ENCODE measurements around the gene NDUFAF4.
A peak's percentile ranks its signal among the peaks of the same experiment; 100 is the strongest.

Gene NDUFAF4

DNA sequence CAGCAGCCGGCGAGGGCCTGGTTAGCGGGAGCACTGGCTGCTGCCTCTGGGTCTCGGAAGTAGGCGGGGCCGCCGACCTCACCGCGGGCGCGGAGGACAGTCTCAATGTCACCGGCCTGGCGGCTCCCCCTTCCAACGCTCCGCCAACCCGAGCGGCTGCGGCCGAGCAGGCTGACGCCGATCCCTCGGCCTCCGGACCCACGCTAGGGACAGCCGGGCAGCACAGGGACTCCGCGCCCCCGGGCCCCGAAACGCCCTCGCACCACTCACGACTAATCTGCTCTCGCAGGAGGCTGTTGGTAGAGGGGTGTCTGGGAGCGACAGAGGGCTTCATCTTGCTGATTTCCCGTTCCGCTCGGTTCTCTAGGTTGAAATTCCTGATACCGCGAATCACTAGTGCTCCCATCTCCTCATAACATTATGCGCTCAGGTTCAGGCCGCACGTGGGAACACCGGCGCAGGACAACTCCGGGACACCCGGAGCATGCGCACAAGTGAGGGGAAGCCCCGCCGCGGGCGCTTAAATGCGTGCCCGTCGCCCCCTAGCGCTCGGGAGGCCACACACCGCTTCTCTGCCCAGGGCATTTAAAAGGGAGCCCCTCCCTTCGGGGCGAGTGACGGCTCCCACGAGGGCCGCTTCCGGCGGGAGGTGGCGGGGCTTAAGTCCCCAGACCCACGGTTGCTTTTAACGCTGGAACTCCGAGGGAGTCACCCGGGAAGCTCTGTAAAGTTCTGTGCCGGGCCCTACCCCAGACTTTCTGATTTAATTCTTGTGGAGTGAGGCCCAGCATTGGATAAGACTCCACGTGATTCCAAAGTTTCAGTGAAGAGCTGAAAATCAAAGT is at the start of gene NDUFAF4:
NDUFAF4 (minus strand) TSS at position 496 of the 845 bp plus-strand sequence; CDS start at position 406, 90 bp downstream.
- in situ Hi-C loops (cut with HindIII; ENCODE audit: low pct_ligation_motif_present, low pct_unique_long_range_greater_than_20kb, low sequenced_read_pairs) = no loop called here
- peak; percentile 92 for DNase-seq

DNA sequence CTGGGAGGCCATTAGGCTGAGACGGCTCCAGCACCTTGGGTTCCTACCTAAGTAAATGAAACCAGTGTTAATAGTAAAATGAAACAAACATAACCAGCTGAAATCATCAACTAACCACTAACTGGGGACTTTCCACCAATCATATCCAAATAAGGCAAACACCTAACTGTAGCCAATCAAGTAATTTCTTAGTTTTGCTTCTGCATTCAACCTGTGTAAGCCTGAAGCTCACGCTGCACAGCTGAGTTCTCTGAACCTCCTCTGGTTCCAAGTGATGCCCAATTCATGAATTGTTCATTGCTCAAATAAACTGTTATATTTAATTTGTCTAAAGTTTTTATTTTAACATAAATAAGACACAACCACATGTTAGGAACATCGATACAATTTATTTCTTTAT is 49.4 kb upstream of the NDUFAF4 start:
- in situ Hi-C loops (cut with HindIII; ENCODE audit: low pct_ligation_motif_present, low pct_unique_long_range_greater_than_20kb, low sequenced_read_pairs) = no loop called here
- DNase-seq = no peak

DNA sequence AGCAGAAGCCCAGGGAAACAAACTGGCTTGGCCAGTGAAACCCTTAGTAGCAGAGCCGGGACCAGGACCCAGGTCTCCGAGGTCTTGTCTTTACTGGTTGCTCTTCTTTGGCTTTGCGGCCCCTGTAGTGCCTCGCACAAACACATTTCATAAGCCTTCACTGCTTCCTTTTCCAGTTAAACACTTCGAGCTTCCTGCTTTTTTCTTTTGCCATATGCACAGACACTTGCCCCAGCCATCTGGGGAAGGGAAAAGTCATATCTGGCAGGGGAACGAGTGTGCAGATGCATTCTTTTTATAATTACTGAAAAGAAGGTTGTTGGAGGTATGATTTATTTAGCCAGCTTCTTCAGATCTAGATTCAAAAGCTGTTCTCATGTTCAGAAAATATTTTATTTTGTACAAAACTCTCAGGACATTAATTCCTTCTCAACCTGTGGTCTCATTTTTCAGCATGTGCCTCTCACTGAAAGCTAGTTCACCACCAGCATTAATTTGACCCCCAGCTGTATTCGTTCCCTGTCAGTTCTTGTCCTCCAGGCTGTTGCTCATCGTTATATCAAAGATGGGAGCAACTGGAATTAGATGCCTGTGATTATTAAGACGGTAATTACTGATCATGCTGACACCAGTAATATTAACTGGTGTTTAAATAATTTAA is 46.0 kb upstream of the NDUFAF4 start:
- in situ Hi-C loops (cut with HindIII; ENCODE audit: low pct_ligation_motif_present, low pct_unique_long_range_greater_than_20kb, low sequenced_read_pairs) = no loop called here

DNA sequence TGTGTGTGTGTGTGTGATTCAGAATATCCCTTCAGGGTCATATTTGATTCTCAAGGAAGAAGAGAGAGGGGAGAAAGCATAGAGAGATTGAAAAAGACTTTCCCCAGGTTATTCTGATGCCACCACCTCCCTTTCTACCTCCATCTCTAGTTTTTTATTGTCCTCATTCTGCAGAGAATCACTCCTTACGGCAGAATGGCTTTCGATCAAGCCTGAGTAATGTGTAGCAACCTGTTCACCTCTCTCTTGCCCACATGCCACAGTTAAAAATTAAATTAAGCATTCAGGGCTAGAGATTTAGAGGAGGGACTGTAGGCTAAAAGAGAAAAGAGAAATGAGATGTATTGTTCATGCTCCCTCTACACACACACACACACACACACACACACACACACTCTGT is 45.0 kb upstream of the NDUFAF4 start:
- DNase-seq = no peak
- in situ Hi-C loops (cut with HindIII; ENCODE audit: low pct_ligation_motif_present, low pct_unique_long_range_greater_than_20kb, low sequenced_read_pairs) = no loop called here

More for the DNA sequence above, 46.0 kb upstream of the NDUFAF4 start:
- no peak for DNase-seq

DNA sequence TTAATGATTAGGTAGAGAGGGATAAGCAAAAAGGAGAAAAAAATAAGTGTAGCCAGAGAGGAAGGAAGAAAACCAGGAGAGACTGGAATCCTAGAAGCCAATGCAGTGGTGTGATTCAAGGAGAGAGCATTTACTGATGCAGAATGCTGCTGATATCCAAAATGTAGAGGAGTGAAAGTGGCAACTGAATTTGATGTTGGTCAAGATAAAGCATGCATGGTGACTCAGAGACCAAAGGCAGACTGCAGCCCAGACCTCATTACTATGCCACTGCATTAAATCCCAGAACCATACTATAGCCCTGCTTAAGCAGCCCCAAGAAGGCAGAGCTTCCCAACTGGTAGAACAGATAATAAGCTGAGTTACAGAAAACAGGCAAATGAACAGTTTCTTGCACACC is 42.6 kb upstream of the NDUFAF4 start:
- DNase-seq = no peak
- in situ Hi-C loops (cut with HindIII; ENCODE audit: low pct_ligation_motif_present, low pct_unique_long_range_greater_than_20kb, low sequenced_read_pairs) = no loop called here

DNA sequence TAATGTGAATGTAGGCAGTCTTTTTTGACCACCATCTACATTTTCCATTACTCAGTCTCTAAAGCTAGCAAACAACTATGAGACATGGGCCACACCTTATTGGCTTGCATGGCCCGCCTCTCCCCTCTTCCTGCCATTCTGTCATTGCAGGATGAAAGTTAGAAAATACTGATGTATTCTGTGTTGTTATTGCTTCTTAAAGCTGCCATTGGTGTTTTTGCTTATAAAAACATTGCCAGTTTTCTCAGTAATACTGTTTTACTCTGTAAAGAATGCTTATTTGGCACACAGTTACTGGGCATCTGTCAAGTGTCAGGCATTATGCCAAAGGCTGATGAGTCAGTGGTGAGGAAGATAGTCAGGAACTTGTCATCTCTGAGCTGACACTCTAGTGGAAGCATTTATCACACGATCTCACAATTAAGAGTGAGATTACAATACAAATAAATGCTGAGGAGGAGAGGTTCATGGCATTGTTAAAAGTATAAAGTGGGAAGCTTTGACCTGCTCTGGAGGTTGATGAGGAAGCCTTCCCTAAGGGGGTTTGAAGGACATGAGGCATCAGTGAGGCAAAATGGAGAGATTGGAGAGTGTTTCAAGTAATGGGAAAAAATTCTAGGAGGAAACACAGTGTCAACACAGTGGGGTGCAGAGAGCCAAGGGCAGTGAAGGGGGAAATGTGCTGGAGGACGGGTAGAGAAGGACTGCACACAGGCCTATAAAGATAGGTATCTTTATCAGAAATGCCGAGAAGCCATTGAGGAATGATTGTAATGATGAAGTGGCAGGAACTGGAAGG is 41.5 kb upstream of the NDUFAF4 start:
- DNase-seq = peak; percentile 74
- in situ Hi-C loops (cut with HindIII; ENCODE audit: low pct_ligation_motif_present, low pct_unique_long_range_greater_than_20kb, low sequenced_read_pairs) = no loop called here

DNA sequence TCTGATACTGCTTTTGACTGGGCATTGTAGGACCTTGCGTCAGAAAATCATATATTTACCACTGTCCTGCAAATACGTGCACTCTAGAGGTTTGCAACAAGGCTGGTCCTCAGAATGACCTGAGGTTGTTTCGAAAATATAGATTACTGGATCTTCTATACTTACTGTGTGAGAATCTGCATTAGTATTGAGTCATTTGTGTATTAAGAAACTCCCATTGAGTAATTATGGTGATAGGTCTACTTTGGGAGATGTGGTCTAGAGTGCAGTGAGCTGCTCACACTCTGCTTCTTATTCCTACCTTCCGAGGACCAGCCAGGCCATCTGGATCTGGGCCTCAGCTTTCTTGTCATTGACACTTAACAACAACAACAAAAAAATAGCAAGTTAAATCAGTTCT is 36.4 kb upstream of the NDUFAF4 start:
- in situ Hi-C loops (cut with HindIII; ENCODE audit: low pct_ligation_motif_present, low pct_unique_long_range_greater_than_20kb, low sequenced_read_pairs) = no loop called here
- no peak for DNase-seq

DNA sequence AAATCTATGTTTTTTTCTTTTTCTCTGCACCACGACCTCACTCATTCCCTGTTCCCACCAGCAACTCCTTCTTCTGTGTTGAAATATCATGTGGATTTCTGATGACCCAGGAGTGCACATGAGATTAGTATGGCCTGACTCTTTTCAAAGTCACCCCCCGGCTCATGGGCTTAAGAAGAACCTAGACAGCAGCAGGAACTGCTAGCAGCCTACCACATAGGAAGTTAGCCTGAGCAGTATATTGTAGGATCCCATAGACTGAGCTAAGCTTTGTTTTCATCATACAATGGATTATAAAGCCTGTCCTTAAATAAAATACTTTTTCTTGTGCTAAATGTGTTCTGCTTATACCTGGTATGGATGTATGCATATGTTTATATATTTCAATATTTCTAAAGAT is 33.5 kb upstream of the NDUFAF4 start:
- DNase-seq = no peak

DNA sequence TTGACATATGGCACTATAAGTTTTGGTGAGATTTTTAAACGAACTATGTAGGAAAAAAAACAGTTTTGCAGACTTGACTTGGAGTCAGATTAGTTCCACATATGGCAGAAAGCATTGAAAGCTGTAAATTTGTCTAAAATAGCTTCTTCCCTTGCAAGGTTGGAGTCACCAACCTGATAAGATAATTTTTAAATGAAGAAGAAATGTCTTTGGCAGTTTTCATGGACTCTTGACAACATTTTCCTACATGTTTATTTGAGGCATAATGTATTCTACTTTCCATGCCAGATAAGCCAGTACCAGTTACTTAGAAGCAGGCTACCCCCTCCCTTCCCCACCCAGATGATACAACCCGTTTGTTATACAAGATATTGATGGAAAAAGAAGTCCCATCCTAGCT is 32.0 kb upstream of the NDUFAF4 start:
- DNase-seq = no peak
- in situ Hi-C loops (cut with HindIII; ENCODE audit: low pct_ligation_motif_present, low pct_unique_long_range_greater_than_20kb, low sequenced_read_pairs) = no loop called here

More for the DNA sequence above, 33.5 kb upstream of the NDUFAF4 start:
- in situ Hi-C loops (cut with HindIII; ENCODE audit: low pct_ligation_motif_present, low pct_unique_long_range_greater_than_20kb, low sequenced_read_pairs) = no loop called here

DNA sequence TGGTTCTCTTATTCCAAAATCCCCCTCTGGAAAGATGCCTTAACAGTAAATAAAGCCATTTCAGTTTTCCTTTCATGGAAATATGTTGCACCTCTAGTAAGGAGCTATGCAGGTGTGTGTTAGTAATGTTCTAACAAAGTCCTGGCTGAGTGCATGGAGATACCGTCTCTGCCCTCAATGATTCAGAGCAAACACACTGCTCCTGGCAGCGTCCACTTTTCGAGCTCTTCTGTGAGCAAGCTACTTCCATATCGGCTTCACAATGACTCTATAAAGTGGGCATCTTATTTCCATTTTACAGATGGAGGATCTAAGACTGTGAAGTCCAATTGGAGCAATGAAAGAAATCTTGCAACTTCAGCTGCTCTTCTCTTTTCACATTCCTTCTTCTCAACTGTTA is 30.0 kb upstream of the NDUFAF4 start:
- no peak for DNase-seq
- in situ Hi-C loops (cut with HindIII; ENCODE audit: low pct_ligation_motif_present, low pct_unique_long_range_greater_than_20kb, low sequenced_read_pairs) = no loop called here

DNA sequence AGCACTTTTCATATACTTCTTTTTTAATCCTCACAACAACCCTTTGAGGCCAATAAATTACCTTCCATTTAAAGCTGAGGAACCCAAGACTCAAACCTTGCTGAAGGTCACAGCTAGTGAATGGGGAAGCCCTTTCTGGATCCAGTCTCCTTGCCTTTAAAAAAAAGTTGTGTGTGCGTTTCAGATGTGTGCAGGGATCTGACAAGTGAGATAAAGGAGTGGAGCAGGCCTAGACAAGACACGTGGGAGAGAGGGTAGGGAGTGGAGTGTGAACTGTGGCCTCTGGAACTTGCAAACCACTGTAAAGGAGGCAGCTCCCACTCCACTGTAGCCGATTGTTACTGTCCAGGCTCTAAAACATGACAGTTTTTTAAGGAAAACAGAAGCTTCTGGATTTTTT is 28.7 kb upstream of the NDUFAF4 start:
- in situ Hi-C loops (cut with HindIII; ENCODE audit: low pct_ligation_motif_present, low pct_unique_long_range_greater_than_20kb, low sequenced_read_pairs) = no loop called here
- DNase-seq = no peak

DNA sequence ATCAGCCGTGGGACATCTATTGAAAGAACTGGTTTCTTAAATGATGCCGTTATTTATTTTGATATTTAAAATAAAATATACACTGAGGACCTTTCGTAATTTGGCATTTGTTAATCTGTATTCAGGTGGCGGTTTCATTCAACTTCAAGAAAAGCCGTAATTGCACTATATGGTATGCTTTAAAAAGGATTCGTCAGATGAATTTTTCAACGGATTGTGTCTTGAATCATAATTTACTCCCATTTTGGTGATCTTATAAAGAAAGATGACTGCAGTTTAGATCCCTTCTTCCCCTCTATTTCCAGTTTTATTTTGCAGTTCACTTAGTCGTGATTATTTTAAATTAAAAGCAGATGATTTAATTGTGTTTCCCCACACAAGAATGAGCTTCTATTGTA is 27.6 kb upstream of the NDUFAF4 start:
- in situ Hi-C loops (cut with HindIII; ENCODE audit: low pct_ligation_motif_present, low pct_unique_long_range_greater_than_20kb, low sequenced_read_pairs) = no loop called here
- no peak for DNase-seq

DNA sequence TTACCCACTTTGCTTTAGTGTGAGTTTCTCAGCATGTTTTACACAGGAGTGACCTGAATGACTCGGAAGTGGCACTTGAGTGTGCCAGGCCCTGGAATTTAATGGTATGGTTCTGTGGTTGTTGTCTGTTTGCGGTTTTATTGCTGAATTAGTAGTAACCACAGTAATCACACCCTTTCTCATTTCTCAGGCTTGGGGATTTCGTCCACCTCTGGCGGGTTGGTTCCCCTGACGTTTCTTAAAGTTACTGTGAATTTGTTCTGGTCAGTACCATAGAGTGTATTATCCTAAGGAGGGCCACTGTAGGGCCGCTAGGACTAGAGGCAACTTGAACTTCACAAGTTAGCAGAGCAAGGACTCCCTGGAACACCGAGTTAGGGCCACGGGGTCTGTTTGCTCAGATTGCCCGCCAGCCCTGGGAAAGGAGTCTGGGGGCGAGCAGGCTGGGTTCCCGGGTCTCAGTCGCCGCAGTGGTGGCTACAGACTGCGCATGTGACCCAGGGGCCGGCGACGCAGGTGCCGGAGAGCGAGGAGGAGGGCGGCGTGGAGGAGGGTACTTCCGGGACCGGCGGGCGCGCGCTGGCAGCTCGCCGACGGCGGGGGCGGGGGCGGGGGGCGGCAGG is 26.3 kb upstream of the NDUFAF4 start:
- peak; percentile 9 for DNase-seq
- in situ Hi-C loops (cut with HindIII; ENCODE audit: low pct_ligation_motif_present, low pct_unique_long_range_greater_than_20kb, low sequenced_read_pairs) = no loop called here

DNA sequence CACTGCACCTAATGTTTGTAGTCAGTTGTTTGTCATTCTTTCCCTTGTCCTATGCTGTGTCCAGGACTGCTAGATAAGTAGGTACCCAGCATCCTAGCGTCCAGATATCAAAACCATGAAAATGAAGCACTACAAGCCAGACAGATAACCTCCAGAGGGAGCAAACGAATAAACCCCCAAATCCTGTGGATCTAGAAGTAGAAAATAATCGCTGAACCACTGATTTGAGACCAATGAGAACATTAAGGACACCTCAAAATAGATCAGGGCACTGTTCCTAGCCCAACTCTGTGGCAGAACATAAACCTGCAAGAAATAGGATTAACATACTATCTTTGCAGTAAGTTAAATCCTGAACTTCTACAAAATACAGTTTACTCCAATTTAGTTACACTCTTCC is 25.7 kb upstream of the NDUFAF4 start:
- in situ Hi-C loops (cut with HindIII; ENCODE audit: low pct_ligation_motif_present, low pct_unique_long_range_greater_than_20kb, low sequenced_read_pairs) = no loop called here
- DNase-seq = no peak

DNA sequence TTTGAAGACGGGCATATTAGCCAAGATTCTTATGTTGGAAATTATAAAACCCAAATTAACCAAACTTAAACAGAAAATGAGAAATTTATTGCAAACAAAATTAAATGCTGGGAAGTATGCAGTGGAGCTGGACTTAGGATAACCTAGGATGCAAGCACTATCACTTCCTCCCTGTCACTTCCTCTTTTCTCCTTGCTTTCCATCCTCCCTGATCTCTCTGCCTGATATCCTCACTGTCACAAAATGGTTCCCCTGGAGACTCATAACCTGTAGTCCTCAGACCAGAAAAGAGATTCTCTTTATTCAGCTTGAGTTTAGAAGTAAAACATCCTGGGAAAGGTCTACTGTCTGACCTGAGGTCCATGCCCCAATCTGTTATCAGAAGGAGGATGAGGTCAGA is 19.4 kb upstream of the NDUFAF4 start:
- no peak for DNase-seq
- in situ Hi-C loops (cut with HindIII; ENCODE audit: low pct_ligation_motif_present, low pct_unique_long_range_greater_than_20kb, low sequenced_read_pairs) = no loop called here

DNA sequence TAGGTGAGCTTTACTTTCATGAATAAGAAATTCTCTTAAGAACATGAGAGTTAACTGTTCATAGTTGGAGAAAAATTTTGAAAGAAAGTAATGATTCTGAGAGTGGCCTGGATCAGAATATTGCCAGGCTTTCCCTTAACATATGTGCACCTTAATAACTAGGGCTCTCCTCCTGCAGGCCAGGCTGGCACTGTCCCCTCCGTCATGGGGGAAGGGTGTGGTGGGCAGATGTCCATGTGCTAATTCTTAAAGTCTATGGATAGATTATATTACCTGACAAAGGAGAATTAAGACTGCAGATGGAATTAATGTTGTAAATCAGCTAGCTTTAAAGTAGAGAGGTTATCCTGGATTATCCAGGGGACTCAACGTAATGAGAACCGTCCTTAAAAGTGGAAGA is 15.9 kb upstream of the NDUFAF4 start:
- in situ Hi-C loops (cut with HindIII; ENCODE audit: low pct_ligation_motif_present, low pct_unique_long_range_greater_than_20kb, low sequenced_read_pairs) = no loop called here

DNA sequence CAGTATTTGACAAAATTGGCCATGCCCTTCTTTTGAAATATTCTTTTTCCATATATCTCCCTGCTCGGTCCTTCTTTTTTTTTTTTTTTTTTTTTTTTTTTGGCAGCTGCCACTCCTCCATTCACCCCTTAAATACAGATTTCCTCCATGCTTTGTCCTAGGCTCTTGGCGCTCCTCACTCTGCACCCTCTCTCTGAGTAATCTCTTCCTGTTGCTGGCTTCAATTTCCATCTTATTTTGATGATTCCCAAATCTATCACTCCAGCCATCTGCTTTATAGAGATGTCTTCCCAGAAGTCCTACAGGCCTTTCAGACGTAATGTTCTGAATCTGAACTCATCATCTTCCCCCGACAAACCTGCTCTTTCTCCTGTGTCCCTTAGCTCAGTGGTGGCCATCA is 14.1 kb upstream of the NDUFAF4 start:
- DNase-seq = no peak
- in situ Hi-C loops (cut with HindIII; ENCODE audit: low pct_ligation_motif_present, low pct_unique_long_range_greater_than_20kb, low sequenced_read_pairs) = no loop called here

More for the DNA sequence above, 15.9 kb upstream of the NDUFAF4 start:
- DNase-seq = no peak

DNA sequence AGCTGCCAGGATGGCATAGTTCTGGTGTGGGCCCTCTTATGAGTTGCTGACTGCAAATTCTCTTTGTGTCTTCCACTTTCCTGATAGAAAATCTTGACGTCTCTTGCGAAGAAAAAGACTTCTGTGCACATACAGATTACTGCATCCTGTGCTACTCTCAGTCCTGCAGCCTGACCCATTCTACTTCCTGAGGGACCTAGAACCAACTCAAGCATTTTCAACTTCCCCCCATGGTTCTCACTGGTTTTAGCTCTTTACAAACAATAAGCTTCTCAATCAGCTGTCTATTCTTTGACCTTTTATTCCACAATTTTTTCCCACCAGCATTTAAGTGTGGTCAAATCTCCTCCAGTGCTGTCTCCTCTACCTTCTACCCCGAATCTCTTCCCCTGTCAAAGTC is 13.5 kb upstream of the NDUFAF4 start:
- in situ Hi-C loops (cut with HindIII; ENCODE audit: low pct_ligation_motif_present, low pct_unique_long_range_greater_than_20kb, low sequenced_read_pairs) = no loop called here
- no peak for DNase-seq

DNA sequence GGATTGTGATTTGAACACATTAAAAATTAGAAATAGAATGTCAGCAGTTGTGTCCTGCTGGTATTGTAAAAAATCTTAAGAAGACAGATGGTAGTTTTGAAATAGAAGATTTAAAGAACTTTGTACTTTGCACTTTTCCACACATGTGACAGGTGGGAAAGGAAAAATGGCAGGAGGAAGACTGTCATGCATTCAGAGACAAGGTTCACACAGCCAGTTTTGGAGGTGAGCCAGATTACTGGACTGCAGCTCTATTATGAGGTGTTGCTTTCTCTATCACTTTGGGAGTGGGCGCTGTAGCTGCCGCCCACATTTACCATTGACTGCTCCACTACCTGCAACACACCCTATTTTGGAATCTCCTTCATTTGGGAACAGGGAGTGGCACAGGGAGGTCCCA is 12.1 kb upstream of the NDUFAF4 start:
- in situ Hi-C loops (cut with HindIII; ENCODE audit: low pct_ligation_motif_present, low pct_unique_long_range_greater_than_20kb, low sequenced_read_pairs) = no loop called here
- DNase-seq = no peak

Measured in ACHN (cell line).